GM23338 (cell line): Measurements from ENCODE around the gene PROZ. TPM values are rescaled to one million over a fixed set of nuclear protein-coding genes. Genes with fewer than 3 reads are reported as not detected.

Experiments
- ATAC-seq: fragments of 200-7000 bp; cut with Tn5 transposase; 3 replicates; pipeline ENCODE4 v1.9.1; 2020
- DNase-seq: peaks from one replicate; pipeline ENCODE4 v3.0.0-alpha.2; 2015; ENCODE audit warnings: low spot score
- H2AFZ ChIP-seq: fragments of 200-600 bp; sonication (generic); 2 replicates; pipeline ENCODE4 v1.8.0; 2016; ENCODE audit warnings: antibody characterized with exemption, mild to moderate bottlenecking, moderate library complexity
- H3F3A ChIP-seq: fragments of 200-600 bp; sonication (generic); replicated peaks from 2 replicates; pipeline ENCODE4 v1.8.0; 2017; ENCODE audit warnings: antibody characterized with exemption, mixed run types, low read depth
- H3K27ac ChIP-seq: fragments of 200-600 bp; sonication (generic); 2 replicates; pipeline ENCODE4 v1.6.1; 2016; ENCODE audit warnings: low read depth
- H3K27me3 ChIP-seq: fragments of 200-600 bp; sonication (generic); 2 replicates; pipeline ENCODE4 v1.8.0; 2016; ENCODE audit warnings: mild to moderate bottlenecking, mixed run types, moderate library complexity; ENCODE audit not compliant: insufficient read depth
- H3K36me3 ChIP-seq: fragments of 200-600 bp; sonication (generic); 2 replicates; pipeline ENCODE4 v1.8.0; 2016; ENCODE audit warnings: mild to moderate bottlenecking; ENCODE audit not compliant: insufficient read depth
- H3K4me1 ChIP-seq: fragments of 200-600 bp; sonication (generic); 2 replicates; pipeline ENCODE4 v1.8.0; 2016; ENCODE audit warnings: mild to moderate bottlenecking, moderate library complexity; ENCODE audit not compliant: insufficient read depth
- H3K4me2 ChIP-seq: fragments of 200-600 bp; sonication (generic); 2 replicates; pipeline ENCODE4 v1.7.1; 2017; ENCODE audit warnings: mixed run types
- H3K4me3 ChIP-seq: fragments of 200-600 bp; sonication (generic); 2 replicates; pipeline ENCODE4 v1.6.1; 2016; ENCODE audit warnings: mixed run types
- H3K79me2 ChIP-seq: fragments of 200-600 bp; sonication (generic); replicated peaks from 2 replicates; pipeline ENCODE4 v1.8.0; 2017; ENCODE audit warnings: mild to moderate bottlenecking; ENCODE audit not compliant: insufficient read depth
- H3K9me2 ChIP-seq: fragments of 200-600 bp; sonication (generic); 2 replicates; pipeline ENCODE4 v1.8.0; 2017; ENCODE audit not compliant: insufficient read depth
- H4K20me1 ChIP-seq: fragments of 200-600 bp; sonication (generic); replicated peaks from 2 replicates; pipeline ENCODE4 v1.8.0; 2017; ENCODE audit warnings: mild to moderate bottlenecking; ENCODE audit not compliant: insufficient read depth
- H3K27ac Mint-ChIP-seq: 2 replicates; pipeline ENCODE4 v1.8.0; 2020; ENCODE audit warnings: inconsistent platforms, mild to moderate bottlenecking, moderate library complexity, mixed read lengths
- H3K27me3 Mint-ChIP-seq: 3 replicates; pipeline ENCODE4 v1.8.0; 2022; ENCODE audit warnings: low read depth, mild to moderate bottlenecking, moderate library complexity, mixed read lengths, inconsistent platforms; ENCODE audit not compliant: insufficient read depth, poor library complexity
- H3K36me3 Mint-ChIP-seq: 3 replicates; pipeline ENCODE4 v1.8.0; 2021; ENCODE audit warnings: low read depth, mild to moderate bottlenecking, inconsistent platforms, moderate library complexity, mixed read lengths
- H3K4me1 Mint-ChIP-seq: 3 replicates; pipeline ENCODE4 v1.8.0; 2020; ENCODE audit warnings: mild to moderate bottlenecking, inconsistent platforms, mixed read lengths
- H3K4me3 Mint-ChIP-seq: 3 replicates; pipeline ENCODE4 v1.8.0; 2021; ENCODE audit warnings: moderate library complexity, mild to moderate bottlenecking, inconsistent platforms, mixed read lengths
- H3K9me3 Mint-ChIP-seq: 3 replicates; pipeline ENCODE4 v1.8.0; 2020; ENCODE audit warnings: moderate library complexity, mild to moderate bottlenecking, inconsistent platforms, mixed read lengths
- CREB1 ChIP-seq: fragments of 250-450 bp; sonication (Bioruptor Pico); IDR thresholded peaks from 2 replicates; pipeline ENCODE4 v1.5.0; 2020; ENCODE audit warnings: low read depth, mild to moderate bottlenecking, moderate library complexity
- CTCF ChIP-seq, 2 experiments: fragments of 200-600 bp in 1 of 2; sonication (generic) in 1 of 2; conservative IDR thresholded peaks; 2 replicates each; pipeline versions ENCODE4 v1.5.1 to v1.6.1; 2016 to 2017; ENCODE audit warnings: antibody characterized with exemption in 2 of 2, low read depth in 2 of 2, mild to moderate bottlenecking in 2 of 2, moderate library complexity in 1 of 2
- ETS1 ChIP-seq: IDR thresholded peaks from 2 replicates; pipeline ENCODE4 v1.6.1; 2016; ENCODE audit warnings: antibody characterized with exemption
- EZH2 ChIP-seq: fragments of 200-600 bp; sonication (generic); IDR thresholded peaks from one replicate; pipeline ENCODE4 v1.8.0; 2017; ENCODE audit warnings: antibody characterized with exemption, mild to moderate bottlenecking, low read depth; ENCODE audit not compliant: unreplicated experiment
- EZH2phosphoT487 ChIP-seq: fragments of 200-600 bp; sonication (generic); IDR thresholded peaks from one replicate; pipeline ENCODE4 v1.8.1; 2018; ENCODE audit warnings: antibody characterized with exemption; ENCODE audit not compliant: unreplicated experiment
- JUNB ChIP-seq: IDR thresholded peaks from one replicate; pipeline ENCODE4 v1.6.1; 2016; ENCODE audit warnings: antibody characterized with exemption; ENCODE audit not compliant: unreplicated experiment
- NANOG ChIP-seq: IDR thresholded peaks from 2 replicates; pipeline ENCODE4 v1.6.1; 2016; ENCODE audit warnings: antibody characterized with exemption, borderline replicate concordance
- POLR2AphosphoS5 ChIP-seq: IDR thresholded peaks from 2 replicates; pipeline ENCODE4 v1.6.1; 2016; ENCODE audit warnings: antibody characterized with exemption, low read depth
- REST ChIP-seq: IDR thresholded peaks from one replicate; pipeline ENCODE4 v1.6.1; 2018; ENCODE audit warnings: antibody characterized with exemption; ENCODE audit not compliant: unreplicated experiment
- STAT1 ChIP-seq: IDR thresholded peaks from one replicate; pipeline ENCODE4 v1.6.1; 2016; ENCODE audit warnings: antibody characterized with exemption; ENCODE audit not compliant: unreplicated experiment
- ZNF114 ChIP-seq: fragments of 250-450 bp; sonication (Bioruptor Pico); IDR thresholded peaks from 2 replicates; pipeline ENCODE4 v1.5.0; 2020; ENCODE audit warnings: mild to moderate bottlenecking, moderate library complexity
- ZNF331 ChIP-seq: fragments of 250-450 bp; sonication (Bioruptor Pico); IDR thresholded peaks from 2 replicates; pipeline ENCODE4 v1.5.0; 2020; ENCODE audit warnings: low read depth, mild to moderate bottlenecking, moderate library complexity
- ZNF462 ChIP-seq: fragments of 250-450 bp; sonication (Bioruptor Pico); IDR thresholded peaks from 2 replicates; pipeline ENCODE4 v1.5.0; 2020; ENCODE audit warnings: mild to moderate bottlenecking, moderate library complexity
- polyA plus RNA-seq: library from polyadenylated mRNA; unstranded; fragments of >200 nt; fragmentation: Nextera tagmentation; extraction: Ambion mirVana; gene quantifications from 2 replicates; pipeline ENCODE4 v1.2.1, GENCODE V29; 2016
- total RNA-seq: library from RNA; depleted of rRNA; stranded (reverse); fragments of >200 nt; shearing (Covaris generic); gene quantifications from 2 replicates; pipeline ENCODE4 v1.2.3, GENCODE V29; 2014

The PROZ gene
- total and polyA plus RNA-seq, 2 experiments from 2014 or later = 0.53 TPM; not detected in 1

GRCh38 chr13:113145911-113146598, 12.4 kb upstream of the PROZ start:
- ATAC-seq = no peak

More at GRCh38 chr13:113145911-113146598, 12.4 kb upstream of the PROZ start:
- no peaks in the 10 kb centered on the region for H3F3A ChIP-seq
- H3K9me3 Mint-ChIP-seq = no peaks in the 10 kb centered on the region
- no peaks in the 10 kb centered on the region for H3K9me2 ChIP-seq
- no peaks in the 10 kb centered on the region for H3K27me3 ChIP-seq
- H3K4me3 ChIP-seq = no peak overlapping the region
- no peak overlapping the region for H3K4me3 Mint-ChIP-seq
- no peaks in the 10 kb centered on the region for H3K79me2 ChIP-seq
- no peak overlapping the region; the same call in 1 of the 2 replicates for H2AFZ ChIP-seq
- no peak overlapping the region for H3K27ac ChIP-seq
- no peak overlapping the region for H3K27ac Mint-ChIP-seq
- H3K4me1 ChIP-seq = no peaks in the 10 kb centered on the region
- H3K36me3 ChIP-seq = no peaks in the 10 kb centered on the region
- TF ChIP-seq POLR2AphosphoS5 (no peak), EZH2phosphoT487 (no peak), ZNF114 (CRISPR knock-in tag) (no peak), STAT1 (no peak), ETS1 (no peak), EZH2 (no peak), NANOG (no peak), CTCF (conservative IDR thresholded peaks at IDR 0.05; ENCODE audit: low read depth in 2 of 2) (no peak), REST (no peak), ZNF462 (CRISPR knock-in tag) (no peak), CREB1 (CRISPR knock-in tag) (no peak), JUNB (no peak), ZNF331 (no peak)
- H3K4me1 Mint-ChIP-seq = peaks cover under 1% of the 10 kb centered on the region; the same call in 2 of the 3 replicates
- H3K4me2 ChIP-seq = no peak overlapping the region
- no peaks in the 10 kb centered on the region for H4K20me1 ChIP-seq
- no peak for DNase-seq
- H3K27me3 Mint-ChIP-seq = peaks cover 2% of the 10 kb centered on the region
- no peaks in the 10 kb centered on the region for H3K36me3 Mint-ChIP-seq
